ENCODE data around the gene DENND6B. TPM values are rescaled to one million over a fixed set of nuclear protein-coding genes. Genes with fewer than 3 reads are reported as not detected.

DENND6B gene
- total and polyA plus RNA-seq, 2 experiments from 2014 or later: 0.71 to 1.3 TPM

- ATAC-seq (no peak), DNase-seq (ENCODE audit: low spot score) (no peak)
- Mint-ChIP-seq H3K36me3 (ENCODE audit: low read depth) (peaks cover 39% of the 10 kb centered on the region), H3K9me3 (no peaks in the 10 kb centered on the region), H3K4me1 (no peaks in the 10 kb centered on the region), H3K4me3 (no peak overlapping the region), H3K27me3 (ENCODE audit: insufficient read depth, low read depth, poor library complexity) (peaks cover 6% of the 10 kb centered on the region), H3K27ac (no peak overlapping the region)
- Histone ChIP-seq H3K4me1 (ENCODE audit: insufficient read depth) (no peaks in the 10 kb centered on the region), H3K27me3 (ENCODE audit: insufficient read depth) (no peaks in the 10 kb centered on the region), H3K4me3 (no peak overlapping the region), H3K79me2 (replicated peaks; ENCODE audit: insufficient read depth) (no peaks in the 10 kb centered on the region), H3F3A (replicated peaks; ENCODE audit: low read depth) (no peaks in the 10 kb centered on the region), H3K9me2 (ENCODE audit: insufficient read depth) (no peaks in the 10 kb centered on the region), H3K4me2 (no peak overlapping the region), H2AFZ (no peak overlapping the region), H3K36me3 (ENCODE audit: insufficient read depth) (no peaks in the 10 kb centered on the region), H4K20me1 (replicated peaks; ENCODE audit: insufficient read depth) (no peaks in the 10 kb centered on the region), H3K27ac (ENCODE audit: low read depth) (no peak overlapping the region)
- no peak for TF ChIP-seq NANOG (IDR thresholded peaks at IDR 0.05; ENCODE audit: borderline replicate concordance)
- no peak for TF ChIP-seq JUNB (IDR thresholded peaks at IDR 0.05; ENCODE audit: unreplicated experiment)
- no peak for TF ChIP-seq ZNF331 (CRISPR knock-in tag; IDR thresholded peaks at IDR 0.05; ENCODE audit: low read depth)
- TF ChIP-seq STAT1 (IDR thresholded peaks at IDR 0.05; ENCODE audit: unreplicated experiment): no peak
- TF ChIP-seq ZNF462 (CRISPR knock-in tag; IDR thresholded peaks at IDR 0.05): no peak
- no peak for TF ChIP-seq EZH2 (IDR thresholded peaks at IDR 0.05; ENCODE audit: low read depth, unreplicated experiment)
- no peak for TF ChIP-seq CTCF (conservative IDR thresholded peaks at IDR 0.05; ENCODE audit: low read depth in 2 of 2)
- no peak for TF ChIP-seq ETS1 (IDR thresholded peaks at IDR 0.05)
- no peak for TF ChIP-seq CREB1 (CRISPR knock-in tag; IDR thresholded peaks at IDR 0.05; ENCODE audit: low read depth)
- no peak for TF ChIP-seq POLR2AphosphoS5 (IDR thresholded peaks at IDR 0.05; ENCODE audit: low read depth)
- TF ChIP-seq REST (IDR thresholded peaks at IDR 0.05; ENCODE audit: unreplicated experiment): no peak
- no peak for TF ChIP-seq ZNF114 (CRISPR knock-in tag; IDR thresholded peaks at IDR 0.05)
- TF ChIP-seq EZH2phosphoT487 (IDR thresholded peaks at IDR 0.05; ENCODE audit: unreplicated experiment): no peak
Measured at GRCh38 chr22:50283821-50284220, 43.0 kb downstream of the DENND6B start.

Measured in GM23338 (cell line).